Type B pancreatic cell (in vitro differentiated cells): ENCODE measurements around the gene PDE9A. TPM values are rescaled to one million over a fixed set of nuclear protein-coding genes. Genes with fewer than 3 reads are reported as not detected.

Experiments used
- DNase-seq: peaks from one replicate; pipeline ENCODE4 v3.0.0; 2021; ENCODE audit warnings: mixed read lengths; ENCODE audit not compliant: unreplicated experiment; ENCODE audit errors: extremely low spot score
- H3K27ac Mint-ChIP-seq: 2 replicates; pipeline ENCODE4 v1.8.0; 2021; ENCODE audit warnings: mild to moderate bottlenecking, mixed read lengths
- H3K27me3 Mint-ChIP-seq: 2 replicates; pipeline ENCODE4 v1.8.0; 2021; ENCODE audit warnings: mixed read lengths
- H3K36me3 Mint-ChIP-seq: 2 replicates; pipeline ENCODE4 v1.8.0; 2021; ENCODE audit warnings: mixed read lengths
- H3K4me1 Mint-ChIP-seq: one replicate; pipeline ENCODE4 v1.8.0; 2021; ENCODE audit warnings: mixed read lengths; ENCODE audit not compliant: unreplicated experiment
- H3K4me3 Mint-ChIP-seq: 2 replicates; pipeline ENCODE4 v1.8.0; 2021; ENCODE audit warnings: mild to moderate bottlenecking, mixed read lengths
- H3K9me3 Mint-ChIP-seq: 2 replicates; pipeline ENCODE4 v1.8.0; 2021; ENCODE audit warnings: mixed read lengths
- CTCF ChIP-seq: fragments of 200-600 bp; sonication (generic); conservative IDR thresholded peaks from 2 replicates; pipeline ENCODE4 v1.5.0; 2021; ENCODE audit warnings: antibody characterized with exemption, mild to moderate bottlenecking
- total RNA-seq: library from RNA; stranded (reverse); gene quantifications from 2 replicates; pipeline ENCODE4 v1.2.1, GENCODE V29; 2021; ENCODE audit warnings: low replicate concordance

Gene PDE9A
- total RNA-seq, 1 donor from 2014 or later: 18.6 TPM

GRCh38 chr21:42767561-42767835, 114.1 kb downstream of the PDE9A start:
- no peak for TF ChIP-seq CTCF
- H3K36me3 Mint-ChIP-seq: peaks cover 14% of the 10 kb centered on the region
- H3K4me3 Mint-ChIP-seq: no peak overlapping the region
- H3K4me1 Mint-ChIP-seq: no peaks in the 10 kb centered on the region
- no peaks in the 10 kb centered on the region for H3K9me3 Mint-ChIP-seq
- no peaks in the 10 kb centered on the region for H3K27me3 Mint-ChIP-seq
- H3K27ac Mint-ChIP-seq: no peak overlapping the region
- no peak for DNase-seq

GRCh38 chr21:42768324-42769121, 115.1 kb downstream of the PDE9A start:
- Mint-ChIP-seq H3K27ac (no peak overlapping the region), H3K4me3 (no peak overlapping the region), H3K27me3 (no peaks in the 10 kb centered on the region), H3K36me3 (peaks cover 14% of the 10 kb centered on the region), H3K9me3 (no peaks in the 10 kb centered on the region), H3K4me1 (no peaks in the 10 kb centered on the region)
- TF ChIP-seq CTCF: no peak
- no peak for DNase-seq

- H3K27ac Mint-ChIP-seq: no peak overlapping the region
- no peak for TF ChIP-seq CTCF
- no peak overlapping the region for H3K4me3 Mint-ChIP-seq
- no peaks in the 10 kb centered on the region for H3K27me3 Mint-ChIP-seq
- H3K9me3 Mint-ChIP-seq: no peaks in the 10 kb centered on the region
- peaks cover 17% of the 10 kb centered on the region for H3K36me3 Mint-ChIP-seq
- no peaks in the 10 kb centered on the region for H3K4me1 Mint-ChIP-seq
- DNase-seq: no peak
Observed at GRCh38 chr21:42769183-42769819, 115.9 kb downstream of the PDE9A start.

- Mint-ChIP-seq H3K4me1 (no peaks in the 10 kb centered on the region), H3K27me3 (no peaks in the 10 kb centered on the region), H3K4me3 (no peak overlapping the region), H3K9me3 (no peaks in the 10 kb centered on the region), H3K27ac (no peak overlapping the region), H3K36me3 (peaks cover 19% of the 10 kb centered on the region)
- DNase-seq: no peak
- TF ChIP-seq CTCF: no peak
Observed at GRCh38 chr21:42769820-42770716, 116.6 kb downstream of the PDE9A start.

GRCh38 chr21:42770717-42771502, 117.5 kb downstream of the PDE9A start:
- Mint-ChIP-seq H3K4me3 (no peak overlapping the region), H3K27ac (no peak overlapping the region), H3K9me3 (no peaks in the 10 kb centered on the region), H3K4me1 (no peaks in the 10 kb centered on the region), H3K27me3 (no peaks in the 10 kb centered on the region), H3K36me3 (peaks cover 22% of the 10 kb centered on the region)
- no peak for DNase-seq
- no peak for TF ChIP-seq CTCF
